Measurements from ENCODE around the gene SHOX.
"Not testable (repeated sequence)": the region's sequence is repeated elsewhere in the genome, so short reads cannot be mapped to it uniquely, and the experiment has no call there.

Gene SHOX

DNA sequence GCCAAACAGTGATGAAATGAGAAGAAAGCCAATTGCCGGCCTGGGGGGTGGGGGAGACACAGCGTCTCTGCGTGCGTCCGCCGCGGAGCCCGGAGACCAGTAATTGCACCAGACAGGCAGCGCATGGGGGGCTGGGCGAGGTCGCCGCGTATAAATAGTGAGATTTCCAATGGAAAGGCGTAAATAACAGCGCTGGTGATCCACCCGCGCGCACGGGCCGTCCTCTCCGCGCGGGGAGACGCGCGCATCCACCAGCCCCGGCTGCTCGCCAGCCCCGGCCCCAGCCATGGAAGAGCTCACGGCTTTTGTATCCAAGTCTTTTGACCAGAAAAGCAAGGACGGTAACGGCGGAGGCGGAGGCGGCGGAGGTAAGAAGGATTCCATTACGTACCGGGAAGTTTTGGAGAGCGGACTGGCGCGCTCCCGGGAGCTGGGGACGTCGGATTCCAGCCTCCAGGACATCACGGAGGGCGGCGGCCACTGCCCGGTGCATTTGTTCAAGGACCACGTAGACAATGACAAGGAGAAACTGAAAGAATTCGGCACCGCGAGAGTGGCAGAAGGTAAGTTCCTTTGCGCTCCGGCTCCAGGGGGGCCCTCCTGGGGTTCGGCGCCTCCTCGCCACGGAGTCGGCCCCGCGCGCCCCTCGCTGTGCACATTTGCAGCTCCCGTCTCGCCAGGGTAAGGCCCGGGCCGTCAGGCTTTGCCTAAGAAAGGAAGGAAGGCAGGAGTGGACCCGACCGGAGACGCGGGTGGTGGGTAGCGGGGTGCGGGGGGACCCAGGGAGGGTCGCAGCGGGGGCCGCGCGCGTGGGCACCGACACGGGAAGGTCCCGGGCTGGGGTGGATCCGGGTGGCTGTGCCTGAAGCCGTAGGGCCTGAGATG is at the start of gene SHOX:
Gene SHOX, plus strand, starts transcription at position 180 of the 885 bp plus-strand sequence. Its CDS starts 107 bp downstream, at position 287.
- DNase-seq: no peak

DNA sequence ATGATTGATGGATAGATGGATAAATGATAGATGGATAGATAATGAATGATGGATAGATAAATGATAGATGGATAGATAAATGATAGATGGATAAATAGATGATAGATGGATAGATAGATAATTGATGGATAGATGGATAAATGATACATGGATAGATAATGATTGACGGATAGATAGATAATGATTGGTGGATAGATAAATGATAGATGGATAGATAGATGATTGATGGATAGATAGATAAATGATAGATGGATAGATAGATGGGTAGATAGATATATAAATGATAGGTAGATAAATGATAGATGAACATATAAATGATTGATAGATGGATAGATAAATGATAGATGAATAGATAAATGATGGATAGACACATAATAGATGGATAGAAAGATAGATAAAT is 49.5 kb upstream of the SHOX start:
- DNase-seq: no peak

DNA sequence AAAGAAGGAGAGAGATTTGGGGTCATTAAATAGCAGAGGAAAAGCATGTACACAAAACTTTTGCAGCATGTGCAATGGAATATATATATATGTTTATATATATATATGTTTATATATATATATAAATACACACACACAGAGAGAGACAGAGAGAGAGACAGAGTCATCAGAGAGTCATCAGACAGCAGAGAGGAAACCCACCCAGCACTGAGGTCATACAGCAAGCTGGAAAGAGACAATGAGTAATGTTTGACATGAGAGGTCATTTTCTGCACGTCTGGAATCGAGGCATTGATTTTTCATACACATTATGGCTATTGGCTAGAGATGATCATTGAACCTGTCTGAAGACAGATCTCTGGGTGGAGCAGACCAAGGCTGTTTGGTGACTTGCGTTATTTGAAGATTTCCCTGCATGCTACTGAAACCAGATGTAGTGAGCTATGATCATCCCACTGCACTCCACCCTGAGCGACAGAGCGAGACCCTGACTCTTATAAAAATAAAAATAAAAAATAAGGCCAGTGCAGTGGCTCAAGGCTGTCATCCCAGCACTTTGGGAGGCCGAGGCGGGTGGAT is 48.8 kb upstream of the SHOX start:
- DNase-seq: no peak

DNA sequence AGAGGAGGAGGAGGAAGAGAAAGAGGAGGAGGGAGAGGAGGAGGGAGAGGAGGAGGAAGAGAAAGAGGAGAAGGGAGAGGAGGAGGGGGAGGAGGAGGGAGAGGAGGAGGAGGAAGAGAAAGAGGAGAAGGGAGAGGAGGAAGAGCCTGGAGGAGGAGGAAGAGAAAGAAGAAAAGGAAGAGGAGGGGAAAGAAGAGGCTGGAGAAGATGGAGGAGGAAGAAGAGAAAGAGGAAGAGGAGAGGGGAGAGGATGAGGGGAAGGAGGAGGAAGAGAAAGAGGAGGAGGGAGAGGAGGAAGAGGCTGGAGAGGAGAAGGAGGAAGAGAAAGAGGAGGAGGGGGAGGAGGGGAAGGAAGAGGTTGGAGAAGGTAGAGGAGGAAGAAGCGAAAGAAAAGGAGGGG is 46.0 kb upstream of the SHOX start:
- DNase-seq: no peak

DNA sequence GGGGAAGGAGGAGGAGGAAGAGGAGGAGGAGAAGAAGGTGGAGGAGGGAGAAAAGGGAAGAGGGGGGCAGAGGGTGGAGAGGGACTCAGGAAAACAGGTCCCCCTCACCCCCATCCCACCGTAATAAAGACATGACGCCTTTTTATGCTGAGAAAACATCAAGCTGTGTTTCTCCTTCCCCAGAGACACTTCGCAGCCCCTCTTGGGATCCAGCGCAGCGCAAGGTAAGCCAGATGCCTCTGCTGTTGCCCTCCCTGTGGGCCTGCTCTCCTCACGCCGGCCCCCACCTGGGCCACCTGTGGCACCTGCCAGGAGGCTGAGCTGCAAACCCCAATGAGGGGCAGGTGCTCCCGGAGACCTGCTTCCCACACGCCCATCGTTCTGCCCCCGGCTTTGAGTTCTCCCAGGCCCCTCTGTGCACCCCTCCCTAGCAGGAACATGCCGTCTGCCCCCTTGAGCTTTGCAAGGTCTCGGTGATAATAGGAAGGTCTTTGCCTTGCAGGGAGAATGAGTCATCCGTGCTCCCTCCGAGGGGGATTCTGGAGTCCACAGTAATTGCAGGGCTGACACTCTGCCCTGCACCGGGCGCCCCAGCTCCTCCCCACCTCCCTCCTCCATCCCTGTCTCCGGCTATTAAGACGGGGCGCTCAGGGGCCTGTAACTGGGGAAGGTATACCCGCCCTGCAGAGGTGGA is 45.3 kb upstream of the SHOX start:
- no peak for DNase-seq

DNA sequence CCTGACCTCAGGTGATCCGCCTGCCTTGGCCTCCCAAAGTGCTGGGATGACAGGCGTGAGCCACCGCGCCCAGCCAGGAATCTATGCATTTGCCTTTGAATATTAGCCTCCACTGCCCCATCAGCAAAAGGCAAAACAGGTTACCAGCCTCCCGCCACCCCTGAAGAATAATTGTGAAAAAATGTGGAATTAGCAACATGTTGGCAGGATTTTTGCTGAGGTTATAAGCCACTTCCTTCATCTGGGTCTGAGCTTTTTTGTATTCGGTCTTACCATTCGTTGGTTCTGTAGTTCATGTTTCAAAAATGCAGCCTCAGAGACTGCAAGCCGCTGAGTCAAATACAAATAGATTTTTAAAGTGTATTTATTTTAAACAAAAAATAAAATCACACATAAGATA is 44.2 kb upstream of the SHOX start:
- DNase-seq: no peak

DNA sequence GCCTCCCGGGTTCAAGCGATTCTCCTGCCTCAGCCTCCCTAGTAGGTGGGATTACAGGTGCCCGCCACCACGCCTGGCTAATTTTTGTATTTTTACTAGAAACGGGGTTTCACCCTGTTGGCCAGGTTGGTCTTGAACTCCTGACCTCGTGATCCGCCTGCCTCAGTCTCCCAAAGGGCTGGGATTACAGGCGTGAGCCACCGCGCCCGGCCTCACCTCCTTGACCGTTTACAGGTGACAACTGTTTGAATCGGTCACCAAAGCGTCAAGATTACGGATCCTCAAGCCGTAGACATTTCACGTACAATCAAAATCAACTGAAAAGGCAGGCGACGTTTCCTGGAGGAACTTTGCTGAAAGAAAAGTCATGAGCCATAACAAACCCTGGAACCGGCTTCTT is 41.3 kb upstream of the SHOX start:
- not testable (repeated sequence) for DNase-seq

DNA sequence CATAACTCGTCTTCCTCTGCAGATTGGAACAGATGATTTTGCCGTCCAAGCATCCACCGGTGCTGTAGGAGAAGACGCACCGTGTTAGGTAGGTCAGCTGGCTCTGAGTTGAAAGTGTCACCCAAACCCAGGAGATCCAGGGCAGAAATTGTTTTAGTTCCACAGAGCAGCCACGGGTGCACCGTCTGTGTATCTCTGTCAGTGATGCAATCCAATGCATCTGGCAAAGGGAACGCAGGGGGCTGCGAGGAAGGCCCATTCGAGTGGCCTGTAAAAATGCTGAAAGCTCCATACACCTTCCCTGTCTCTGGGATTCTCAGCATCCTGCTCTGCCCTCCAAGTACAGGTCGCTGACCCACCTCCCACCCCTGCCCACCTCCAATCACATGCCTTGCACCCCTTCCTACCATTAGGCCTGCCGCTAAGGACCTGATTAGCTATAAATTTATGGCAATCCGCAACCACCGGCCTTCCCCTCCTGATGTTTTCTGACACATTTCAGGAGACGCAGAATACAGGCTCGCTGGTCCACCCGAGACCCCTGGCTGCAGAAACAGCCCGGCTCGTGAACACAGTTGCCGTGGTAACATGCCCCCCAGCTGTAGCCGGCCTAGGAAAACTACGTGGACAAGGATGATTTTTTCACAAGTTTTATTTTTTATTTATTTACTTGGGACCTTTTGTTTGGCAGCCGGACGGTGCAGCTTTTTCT is 39.7 kb upstream of the SHOX start:
- DNase-seq: no peak

DNA sequence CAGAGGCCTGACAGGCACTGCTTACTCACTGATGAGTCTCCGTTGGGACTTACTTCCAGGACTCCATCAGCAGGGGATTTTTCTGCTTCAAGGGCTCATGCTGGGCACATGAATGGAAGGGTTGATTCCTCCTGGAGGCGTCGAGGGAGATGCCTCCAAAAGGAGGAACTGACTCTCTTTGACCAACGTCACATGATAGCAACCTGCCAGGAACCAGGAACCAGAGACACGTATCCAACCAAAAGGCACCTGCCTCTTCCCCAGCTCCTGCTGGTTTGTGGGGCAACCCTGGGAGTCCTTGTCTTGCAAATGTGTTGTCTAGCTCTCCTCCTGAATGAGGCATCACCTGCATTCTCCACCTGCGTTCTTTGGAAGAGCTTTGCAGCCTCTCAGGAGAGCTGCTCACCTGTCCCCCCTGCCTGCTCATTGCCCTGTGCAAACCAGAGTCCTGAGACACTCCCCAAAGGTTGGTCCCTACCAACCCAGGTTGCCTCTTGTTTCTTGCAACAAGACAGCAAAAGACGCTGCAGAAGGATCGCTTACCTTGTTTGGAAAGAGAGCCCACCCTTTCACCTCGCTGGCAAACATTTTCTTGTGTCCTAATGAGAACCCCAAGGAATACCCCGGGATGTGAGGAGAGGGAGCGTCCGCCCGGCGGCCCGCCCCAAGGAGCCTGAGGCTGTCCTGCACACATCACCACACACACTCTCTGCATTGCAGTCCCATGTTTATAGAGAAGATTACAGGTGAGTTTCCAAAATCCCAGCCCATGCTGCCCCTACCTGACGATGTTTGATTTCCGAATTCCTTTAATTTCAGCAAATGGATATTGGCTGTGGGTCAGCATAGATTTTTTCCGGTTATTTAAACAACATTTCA is 30.5 kb upstream of the SHOX start:
- no peak for DNase-seq

DNA sequence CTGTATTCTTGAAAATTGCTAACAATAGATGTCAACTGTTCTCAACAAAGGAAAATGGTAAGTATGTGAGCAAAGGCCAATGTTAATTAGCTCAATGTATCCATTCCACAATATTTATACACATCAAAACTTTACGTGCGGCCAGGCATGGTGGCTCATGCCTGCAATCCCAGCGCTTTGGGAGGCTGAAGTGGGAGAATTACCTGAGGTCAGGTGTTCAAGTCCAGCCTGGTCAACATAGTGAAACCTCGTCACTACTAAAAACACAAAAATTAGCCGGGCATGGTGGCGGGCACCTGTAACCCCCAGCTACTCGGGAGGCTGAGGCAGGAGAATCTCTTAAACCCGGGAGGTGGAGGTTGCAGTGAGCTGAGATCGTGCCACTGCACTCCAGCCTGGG is 27.6 kb upstream of the SHOX start:
- not testable (repeated sequence) for DNase-seq

DNA sequence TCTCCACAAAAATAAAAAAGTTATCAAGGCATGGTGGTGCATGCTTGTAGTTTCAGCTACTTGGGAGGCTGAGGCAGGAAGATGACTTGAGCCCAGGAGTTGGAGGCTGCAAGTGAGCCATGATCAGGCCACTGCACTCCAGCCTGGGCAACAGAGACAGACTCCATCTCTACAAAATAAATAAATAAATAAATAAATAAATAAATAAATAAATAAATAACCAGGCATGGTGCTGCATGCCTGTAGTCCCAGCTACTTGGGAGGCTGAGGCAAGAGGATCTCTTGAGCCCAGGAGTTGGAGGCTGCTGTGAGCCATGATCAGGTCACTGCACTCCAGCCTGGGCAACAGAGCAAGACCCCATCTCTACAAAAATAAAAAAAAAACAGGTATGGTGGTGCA is 26.0 kb upstream of the SHOX start:
- DNase-seq: not testable (repeated sequence)

DNA sequence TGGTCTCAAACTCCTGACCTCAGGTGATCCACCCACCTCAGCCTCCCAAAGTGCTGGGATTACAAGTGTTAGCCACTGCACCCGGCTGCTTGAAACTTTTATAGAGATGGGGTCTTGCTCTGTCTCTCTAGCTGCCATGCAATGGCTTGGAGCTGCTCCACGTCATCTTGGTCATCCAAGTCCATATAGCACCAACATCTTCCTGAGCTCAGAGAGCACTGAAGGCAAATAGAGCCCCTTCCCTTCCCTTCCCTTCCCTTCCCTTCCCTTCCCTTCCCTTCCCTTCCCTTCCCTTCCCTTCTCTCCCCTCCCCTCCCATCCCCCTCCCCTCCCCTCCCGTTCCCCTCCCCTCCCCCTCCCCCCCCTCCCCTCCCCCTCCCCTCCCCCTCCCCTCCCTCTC is 22.5 kb upstream of the SHOX start:
- not testable (repeated sequence) for DNase-seq

DNA sequence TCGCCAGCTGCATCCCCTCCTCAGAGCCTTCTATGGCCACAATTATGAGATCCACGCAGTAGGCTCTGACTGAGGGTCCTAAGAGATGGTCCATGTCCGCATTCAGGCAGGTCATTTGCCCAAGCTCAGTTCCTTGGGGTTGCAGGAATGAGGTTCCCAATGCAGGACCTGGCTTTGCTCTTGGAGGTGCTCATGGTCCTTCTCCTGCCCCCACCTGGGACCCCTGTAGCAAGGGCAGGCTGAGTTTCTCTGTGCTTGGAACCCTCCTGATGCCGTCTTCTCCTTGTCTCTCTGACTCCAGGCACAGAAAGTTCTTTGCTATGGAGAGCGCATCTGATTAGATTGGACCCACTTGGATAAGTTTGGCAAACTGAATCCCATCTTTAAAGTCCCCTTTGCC is 16.5 kb upstream of the SHOX start:
- no peak for DNase-seq

DNA sequence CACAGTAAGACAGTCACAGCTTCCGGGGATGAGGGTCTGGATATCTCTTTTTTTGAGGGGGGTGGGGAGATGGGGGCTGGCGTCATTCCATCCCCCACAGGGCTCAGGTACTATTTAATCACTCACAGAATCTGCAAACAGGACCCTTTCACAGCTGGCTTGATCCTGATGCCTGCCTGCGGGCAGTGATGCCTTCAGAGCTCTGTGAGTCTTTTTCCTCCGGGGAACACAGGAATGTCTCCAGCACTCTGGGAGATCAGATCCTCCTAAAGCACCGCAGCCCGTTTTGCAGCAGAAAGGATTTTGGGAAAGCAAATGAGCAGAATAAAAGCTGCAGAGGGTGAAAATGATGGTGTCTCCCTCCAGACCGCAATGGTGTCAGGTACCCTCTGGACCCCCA is 13.2 kb upstream of the SHOX start:
- DNase-seq: no peak

DNA sequence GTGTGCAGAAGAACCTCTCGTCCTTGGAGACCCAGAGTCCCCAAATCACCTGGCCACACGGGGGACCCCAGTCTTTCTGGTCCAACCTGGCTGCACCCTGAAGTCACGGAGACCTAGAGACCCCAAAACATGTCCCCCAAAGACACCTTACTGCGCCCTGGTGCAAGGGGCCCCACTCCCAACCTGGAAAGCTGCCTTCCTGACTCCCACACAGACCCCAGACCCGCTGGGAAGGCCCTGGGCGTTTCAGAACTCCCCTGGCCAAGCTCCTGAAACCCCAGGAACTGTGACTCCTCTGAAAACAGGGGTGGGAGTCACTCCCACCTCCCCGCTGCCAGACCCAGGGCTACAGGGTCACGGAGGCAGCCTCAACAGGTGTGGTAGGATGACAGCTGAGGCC is 12.7 kb upstream of the SHOX start:
- DNase-seq: no peak

DNA sequence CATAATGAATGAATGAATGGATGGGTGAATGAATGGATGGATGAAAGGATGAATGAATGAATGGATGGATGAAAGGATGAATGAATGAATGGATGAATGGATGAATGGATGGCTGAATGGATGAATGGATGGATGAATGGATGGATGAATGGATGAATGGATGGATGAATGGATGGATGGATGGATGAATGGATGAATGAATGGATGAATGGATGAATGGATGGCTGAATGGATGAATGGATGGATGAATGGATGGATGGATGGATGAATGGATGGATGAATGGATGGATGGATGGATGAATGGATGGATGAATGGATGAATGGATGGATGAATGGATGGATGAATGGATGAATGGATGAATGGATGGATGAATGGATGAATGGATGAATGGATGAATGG is 12.3 kb upstream of the SHOX start:
- DNase-seq: not testable (repeated sequence)

DNA sequence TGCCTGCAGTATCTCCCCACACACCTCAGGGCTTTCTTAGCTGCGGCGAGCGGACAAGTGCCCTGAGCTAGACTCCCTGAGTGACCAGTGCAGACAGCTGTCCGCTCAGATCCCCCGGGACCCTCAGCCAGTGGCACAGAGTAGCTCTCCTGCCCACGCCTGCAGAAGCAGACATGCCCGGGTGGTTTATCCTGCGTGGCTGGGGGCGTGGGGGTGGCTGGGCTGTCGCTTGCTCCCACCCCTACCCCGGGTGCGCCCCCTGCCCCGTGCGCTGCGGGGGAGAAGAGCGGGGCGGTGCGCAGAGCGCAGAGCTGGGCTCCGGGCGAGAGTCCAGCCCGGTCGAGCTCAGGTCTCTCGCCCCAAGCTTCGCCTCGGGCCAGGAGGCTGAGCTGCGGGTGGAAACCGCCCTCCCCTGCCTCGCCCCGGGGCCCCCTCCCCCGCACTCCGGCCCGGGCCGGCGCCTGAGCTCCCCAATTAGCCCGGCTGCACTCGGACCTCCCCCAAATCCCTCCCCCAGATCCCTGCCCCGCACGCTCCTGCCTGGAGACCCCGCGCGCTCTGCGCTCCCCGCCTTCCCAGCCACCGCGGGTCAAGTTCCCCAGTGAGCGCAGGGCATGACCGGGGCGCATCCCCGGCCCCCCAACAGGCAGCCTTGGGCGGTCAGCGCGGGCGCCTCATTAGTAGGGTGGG is 11.7 kb upstream of the SHOX start:
- DNase-seq: no peak

DNA sequence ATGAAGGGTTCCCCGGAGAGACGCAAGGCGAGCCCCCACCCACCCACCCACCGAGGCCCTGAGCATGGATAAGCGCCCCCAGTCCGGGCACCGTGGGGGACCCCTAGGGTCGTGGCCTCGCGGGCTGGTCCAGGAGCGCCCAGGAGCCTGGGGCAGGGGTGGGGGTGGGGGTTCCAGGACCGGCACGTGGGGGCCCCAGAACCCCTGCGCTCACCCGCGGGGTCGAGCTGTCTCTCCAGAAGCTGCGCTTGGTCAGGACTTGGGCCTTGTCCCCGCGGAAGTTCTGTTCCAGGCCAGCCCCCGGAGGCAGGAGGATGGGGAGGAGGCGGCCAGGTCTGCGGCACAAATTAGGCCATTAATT is 11.2 kb upstream of the SHOX start:
- DNase-seq: no peak

DNA sequence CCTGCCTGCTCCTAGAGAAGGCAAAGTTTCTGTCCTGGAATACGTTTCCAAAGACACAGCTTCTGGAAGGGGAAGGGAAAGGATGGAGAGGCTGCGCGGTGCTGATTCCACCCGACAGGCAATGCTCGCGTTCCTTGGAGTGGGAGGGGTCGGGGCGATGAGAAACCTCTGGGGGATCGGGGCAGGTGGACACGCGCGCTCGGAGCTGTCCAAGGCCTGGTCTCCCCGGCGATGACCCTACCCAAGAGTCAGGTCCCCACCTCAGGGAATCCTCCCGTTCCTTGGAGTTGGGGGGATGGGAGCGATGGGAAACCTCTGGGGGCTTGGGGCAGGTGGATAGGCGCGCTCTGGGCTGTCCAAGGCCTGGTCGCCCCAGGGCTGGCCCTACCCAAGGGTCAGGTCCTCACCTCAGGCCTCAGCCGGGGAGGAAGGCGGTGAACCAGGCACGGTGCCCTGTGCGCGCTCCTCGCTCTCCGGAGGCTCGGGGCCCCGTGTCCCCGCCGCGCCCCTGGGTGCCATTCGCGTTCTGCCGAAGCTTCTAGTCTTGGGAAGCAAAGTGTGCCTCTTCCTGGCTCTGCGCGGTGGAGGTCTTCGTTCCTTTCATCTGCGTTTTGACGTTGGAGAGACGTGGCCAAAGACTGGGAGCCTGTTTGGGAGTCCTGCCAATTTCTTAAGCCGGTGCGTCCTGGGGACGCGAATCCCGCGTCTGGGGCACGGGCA is 10.6 kb upstream of the SHOX start:
- DNase-seq: no peak

DNA sequence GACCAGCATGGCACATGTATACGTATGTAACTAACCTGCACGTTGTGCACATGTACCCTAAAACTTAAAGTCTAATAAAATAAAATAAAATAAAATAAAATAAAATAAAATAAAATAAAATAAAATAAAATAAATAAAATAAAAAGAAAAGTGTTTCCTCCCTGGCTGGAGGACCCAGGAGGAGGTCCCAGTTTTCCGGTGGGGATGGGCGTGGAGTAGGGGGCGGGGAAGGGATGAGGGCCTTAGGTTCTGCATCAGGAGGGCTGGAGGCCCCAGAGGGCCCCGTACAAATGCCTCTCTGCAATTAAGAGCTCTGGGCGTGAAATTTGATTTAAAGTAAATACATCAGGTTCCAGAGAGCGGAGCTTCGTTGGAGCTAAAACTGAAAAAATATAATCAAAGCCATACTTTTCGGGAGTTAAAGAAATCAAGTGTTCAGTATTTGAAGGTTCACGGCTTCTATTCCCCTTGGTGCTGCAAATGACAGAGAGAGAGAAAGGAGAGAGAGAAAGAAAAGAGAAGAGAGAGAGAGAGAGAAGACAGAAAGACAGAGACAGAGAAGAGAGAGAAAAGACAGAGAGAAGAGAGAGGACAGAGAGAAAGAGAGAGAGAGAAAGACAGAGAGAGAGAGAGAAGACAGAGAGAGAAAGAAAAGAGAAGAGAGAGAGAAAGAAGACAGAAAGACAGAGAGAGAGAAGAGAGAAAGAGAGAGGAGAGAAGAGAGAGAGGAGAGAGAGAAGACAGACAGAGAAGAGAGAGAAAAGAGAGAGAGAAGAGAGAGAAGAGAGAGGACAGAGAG is 8.7 kb upstream of the SHOX start:
- DNase-seq: no peak

Data from activated CD4-positive, alpha-beta T cell treated with anti-CD3 and anti-CD28 coated beads, Interleukin-10, Interleukin-2, amounts not matched to agents 100 ng/mL and 50 ng/mL, durations not matched to agents 16 hours and 8 hours (primary cell).